Mesothelial cell of epicardium (in vitro differentiated cells): ENCODE results near the gene LDHA. TPM values are rescaled to one million over a fixed set of nuclear protein-coding genes. Genes with fewer than 3 reads are reported as not detected.

ENCODE experiments used
- DNase-seq, 2 experiments: peaks; one replicate each; pipeline ENCODE4 v3.0.0; 2021; ENCODE audit warnings: low spot score in 2 of 2; ENCODE audit not compliant: unreplicated experiment in 2 of 2
- H3K27ac Mint-ChIP-seq: 2 replicates; pipeline ENCODE4 v1.8.0; 2021; ENCODE audit warnings: mixed read lengths
- H3K27me3 Mint-ChIP-seq: 2 replicates; pipeline ENCODE4 v1.8.0; 2021; ENCODE audit warnings: low read depth, mixed read lengths
- H3K36me3 Mint-ChIP-seq: 2 replicates; pipeline ENCODE4 v1.8.0; 2021; ENCODE audit warnings: mixed read lengths
- H3K4me1 Mint-ChIP-seq: 2 replicates; pipeline ENCODE4 v1.8.0; 2021; ENCODE audit warnings: mixed read lengths
- H3K4me3 Mint-ChIP-seq: 2 replicates; pipeline ENCODE4 v1.8.0; 2021; ENCODE audit warnings: mild to moderate bottlenecking, moderate library complexity, mixed read lengths
- H3K9me3 Mint-ChIP-seq: 2 replicates; pipeline ENCODE4 v1.8.0; 2021; ENCODE audit warnings: mixed read lengths
- total RNA-seq: library from RNA; stranded (reverse); gene quantifications from 3 replicates; pipeline ENCODE4 v1.2.1, GENCODE V29; 2021
- TF ChIP-seq, protein P1 (sequence below): fragments of 200-600 bp; sonication (generic); IDR thresholded peaks from one replicate; pipeline ENCODE4 v1.5.0; 2021; ENCODE audit warnings: antibody characterized with exemption; ENCODE audit not compliant: unreplicated experiment

Gene LDHA
- total RNA-seq, 1 donor from 2014 or later: 439 TPM

DNA sequence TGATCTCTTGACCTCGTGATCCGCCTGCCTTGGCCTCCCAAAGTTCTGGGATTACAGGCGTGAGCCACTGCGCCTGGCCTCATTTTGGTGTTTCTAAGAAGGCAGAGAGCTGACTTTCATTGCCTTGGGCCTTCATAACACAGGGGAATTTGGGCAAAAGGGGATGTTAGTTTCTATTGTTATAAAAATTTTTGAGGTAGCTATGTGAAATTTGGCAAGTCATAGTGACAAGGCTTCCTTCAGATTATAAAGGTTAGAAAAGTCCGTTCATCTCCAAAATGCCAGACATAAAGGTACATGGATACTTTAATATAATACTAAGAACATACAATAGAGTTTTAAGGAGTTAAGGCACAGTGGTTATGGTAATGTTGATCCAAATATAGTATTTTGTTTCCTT is 35.0 kb downstream of the LDHA start:
- no peak for DNase-seq
- no peak overlapping the region for H3K4me3 Mint-ChIP-seq
- no peak overlapping the region for H3K27ac Mint-ChIP-seq
- no peaks in the 10 kb centered on the region for H3K9me3 Mint-ChIP-seq
- no peaks in the 10 kb centered on the region for H3K36me3 Mint-ChIP-seq
- H3K4me1 Mint-ChIP-seq: no peaks in the 10 kb centered on the region
- no peaks in the 10 kb centered on the region for H3K27me3 Mint-ChIP-seq
- TF ChIP-seq, protein P1, sequence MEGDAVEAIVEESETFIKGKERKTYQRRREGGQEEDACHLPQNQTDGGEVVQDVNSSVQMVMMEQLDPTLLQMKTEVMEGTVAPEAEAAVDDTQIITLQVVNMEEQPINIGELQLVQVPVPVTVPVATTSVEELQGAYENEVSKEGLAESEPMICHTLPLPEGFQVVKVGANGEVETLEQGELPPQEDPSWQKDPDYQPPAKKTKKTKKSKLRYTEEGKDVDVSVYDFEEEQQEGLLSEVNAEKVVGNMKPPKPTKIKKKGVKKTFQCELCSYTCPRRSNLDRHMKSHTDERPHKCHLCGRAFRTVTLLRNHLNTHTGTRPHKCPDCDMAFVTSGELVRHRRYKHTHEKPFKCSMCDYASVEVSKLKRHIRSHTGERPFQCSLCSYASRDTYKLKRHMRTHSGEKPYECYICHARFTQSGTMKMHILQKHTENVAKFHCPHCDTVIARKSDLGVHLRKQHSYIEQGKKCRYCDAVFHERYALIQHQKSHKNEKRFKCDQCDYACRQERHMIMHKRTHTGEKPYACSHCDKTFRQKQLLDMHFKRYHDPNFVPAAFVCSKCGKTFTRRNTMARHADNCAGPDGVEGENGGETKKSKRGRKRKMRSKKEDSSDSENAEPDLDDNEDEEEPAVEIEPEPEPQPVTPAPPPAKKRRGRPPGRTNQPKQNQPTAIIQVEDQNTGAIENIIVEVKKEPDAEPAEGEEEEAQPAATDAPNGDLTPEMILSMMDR: no peak

DNA sequence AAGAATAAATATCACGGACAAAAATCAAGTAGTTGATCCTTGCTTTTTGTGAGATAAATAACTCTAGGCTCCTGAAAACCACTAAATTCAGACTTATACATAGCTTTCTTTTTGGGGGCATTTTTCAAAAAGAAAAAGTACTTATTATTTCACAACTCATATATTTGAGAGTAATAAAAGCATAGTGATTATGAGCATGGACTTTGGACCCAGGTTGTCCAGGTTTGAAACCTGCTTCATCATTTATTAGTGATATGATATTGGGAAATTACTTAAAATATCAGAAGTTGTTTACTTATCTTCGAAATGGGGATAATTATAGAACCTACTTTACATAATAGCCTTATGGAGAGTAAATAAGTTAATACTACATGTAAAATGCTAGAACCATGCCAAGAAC is 44.3 kb downstream of the LDHA start:
- no peak for DNase-seq
- Mint-ChIP-seq H3K36me3 (no peaks in the 10 kb centered on the region), H3K4me1 (no peaks in the 10 kb centered on the region), H3K4me3 (no peak overlapping the region), H3K9me3 (peaks cover 4% of the 10 kb centered on the region), H3K27ac (no peak overlapping the region), H3K27me3 (no peaks in the 10 kb centered on the region)
- TF ChIP-seq, protein P1: no peak

DNA sequence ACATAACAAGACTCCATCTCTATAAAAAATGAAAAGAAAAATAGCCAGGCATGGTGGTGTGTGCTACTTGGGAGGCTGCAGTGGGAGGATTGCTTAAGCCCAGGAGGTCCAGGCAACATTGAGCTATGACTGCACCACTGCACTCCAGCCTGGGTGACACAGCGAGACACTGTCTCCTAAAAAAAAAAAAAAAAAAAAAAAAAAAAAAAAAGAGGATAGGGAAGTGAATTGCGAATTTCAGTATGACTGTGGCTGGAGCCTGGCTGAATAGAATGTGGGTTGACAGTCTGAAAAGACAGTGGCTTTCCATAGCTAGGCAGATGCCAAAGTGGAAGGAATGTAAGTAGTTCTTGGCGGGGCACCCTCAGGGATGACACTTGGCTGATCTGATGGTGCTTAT is 54.9 kb downstream of the LDHA start:
- Mint-ChIP-seq H3K27ac (no peak overlapping the region), H3K27me3 (peaks cover 4% of the 10 kb centered on the region), H3K36me3 (no peaks in the 10 kb centered on the region), H3K4me1 (no peaks in the 10 kb centered on the region), H3K4me3 (no peak overlapping the region), H3K9me3 (no peaks in the 10 kb centered on the region)
- no peak for DNase-seq
- TF ChIP-seq, protein P1: no peak

DNA sequence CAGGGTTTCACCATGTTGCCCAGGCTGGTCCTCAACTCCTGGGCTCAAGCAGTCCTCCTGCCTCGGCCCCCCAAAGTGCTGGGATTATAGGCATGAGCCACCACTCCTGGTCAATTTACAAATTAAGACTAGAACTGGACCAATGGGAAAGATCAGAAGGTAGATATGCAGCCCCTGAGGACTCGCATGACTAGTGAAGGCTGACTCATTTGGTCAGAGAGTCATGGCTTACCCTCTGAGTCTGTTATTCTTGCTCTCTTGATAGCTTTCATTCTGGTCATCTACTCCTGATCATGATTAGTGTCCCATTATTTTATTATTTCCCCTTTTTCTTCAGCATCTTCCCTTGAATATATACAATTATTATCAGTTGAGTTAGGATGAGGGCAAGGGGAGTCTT is 58.6 kb downstream of the LDHA start:
- peaks cover 4% of the 10 kb centered on the region for H3K27me3 Mint-ChIP-seq
- no peak overlapping the region for H3K27ac Mint-ChIP-seq
- no peak for DNase-seq
- TF ChIP-seq, protein P1: no peak
- H3K4me3 Mint-ChIP-seq: no peak overlapping the region
- no peaks in the 10 kb centered on the region for H3K9me3 Mint-ChIP-seq
- H3K4me1 Mint-ChIP-seq: peaks cover under 1% of the 10 kb centered on the region
- H3K36me3 Mint-ChIP-seq: no peaks in the 10 kb centered on the region

DNA sequence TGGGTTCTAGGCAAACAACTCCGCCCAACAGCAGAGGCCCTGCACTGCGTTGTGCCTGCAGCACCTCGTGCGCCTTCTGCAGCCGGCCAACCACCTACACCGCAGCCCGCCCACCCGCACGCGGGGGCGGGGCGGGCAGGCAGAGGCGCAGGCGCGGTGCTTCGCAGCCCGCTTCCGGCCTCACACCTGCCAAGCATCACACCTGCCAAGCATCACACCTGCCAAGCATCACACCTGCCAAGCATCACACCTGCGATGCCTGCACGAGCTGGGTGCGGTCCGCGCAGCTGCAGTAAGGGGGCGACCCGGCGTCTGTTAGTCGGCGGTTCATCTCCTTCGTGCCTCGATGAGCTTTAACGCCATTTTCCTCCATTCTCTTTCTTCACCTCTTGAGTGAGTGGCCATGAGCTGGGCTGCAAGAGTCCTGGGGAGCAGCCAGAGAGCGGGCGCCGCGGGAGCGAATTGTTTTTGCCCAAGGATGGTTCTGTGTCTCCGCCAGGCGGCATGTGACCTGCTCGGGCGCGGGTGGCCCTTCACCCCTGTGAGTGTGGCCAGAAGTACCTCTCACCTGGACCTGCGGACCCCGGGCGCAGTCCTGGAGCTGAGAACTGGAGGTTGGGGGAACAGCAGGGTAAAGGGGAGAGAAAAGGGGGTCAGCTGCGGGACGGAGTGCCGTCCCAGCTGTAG is 61.5 kb downstream of the LDHA start, which contains the start of gene LDHAL6A:
Gene LDHAL6A, plus strand, starts transcription at position 171 of the 687 bp plus-strand sequence. CDS start 825 bp downstream, outside the sequence.
- H3K36me3 Mint-ChIP-seq: no peaks in the 10 kb centered on the region
- H3K27me3 Mint-ChIP-seq: peaks cover under 1% of the 10 kb centered on the region
- no peak for DNase-seq
- H3K4me3 Mint-ChIP-seq: no peak within 1 kb of the TSS
- no peak within 1 kb of the TSS for H3K27ac Mint-ChIP-seq
- peaks cover 11% of the 10 kb centered on the region for H3K4me1 Mint-ChIP-seq
- TF ChIP-seq, protein P1: no peak
- H3K9me3 Mint-ChIP-seq: no peaks in the 10 kb centered on the region
